Lower leg skin (tissue), 3 donors: ENCODE data around the gene NTN4.

Experiments
- POLR2A ChIP-seq, 2 donors: fragments of 450-650 bp; IDR thresholded peaks; one replicate each; pipeline ENCODE4 v1.6.1; 2016 to 2017; ENCODE audit warnings: antibody characterized with exemption in 2 of 2, mild to moderate bottlenecking in 1 of 2, moderate library complexity in 1 of 2
- TF ChIP-seq, protein P1 (sequence below), 3 donors: fragments of 450-650 bp; IDR thresholded peaks; one replicate each; pipeline ENCODE4 v1.5.1; 2016; ENCODE audit warnings: antibody characterized with exemption in 3 of 3, mild to moderate bottlenecking in 3 of 3, moderate library complexity in 2 of 3

DNA sequence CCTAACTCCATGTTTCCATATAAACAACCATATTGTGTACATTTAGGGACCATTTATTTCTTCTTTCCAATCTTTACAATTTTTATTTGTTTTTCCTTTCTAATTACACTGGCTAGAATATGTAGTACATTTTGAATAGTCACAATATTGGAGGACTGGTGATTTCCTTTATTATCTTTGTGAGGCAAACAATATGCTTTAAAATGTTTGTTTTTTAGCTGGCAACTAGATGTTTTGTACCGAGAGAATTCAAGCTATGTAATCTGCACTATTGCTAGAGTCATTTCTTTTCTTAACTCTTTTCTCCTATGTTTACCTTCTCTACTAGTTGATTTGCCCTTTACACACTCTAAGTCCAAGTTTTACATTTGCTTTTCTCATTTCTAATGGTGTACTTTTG is 13.3 kb upstream of the NTN4 start:
- TF ChIP-seq, protein P1, sequence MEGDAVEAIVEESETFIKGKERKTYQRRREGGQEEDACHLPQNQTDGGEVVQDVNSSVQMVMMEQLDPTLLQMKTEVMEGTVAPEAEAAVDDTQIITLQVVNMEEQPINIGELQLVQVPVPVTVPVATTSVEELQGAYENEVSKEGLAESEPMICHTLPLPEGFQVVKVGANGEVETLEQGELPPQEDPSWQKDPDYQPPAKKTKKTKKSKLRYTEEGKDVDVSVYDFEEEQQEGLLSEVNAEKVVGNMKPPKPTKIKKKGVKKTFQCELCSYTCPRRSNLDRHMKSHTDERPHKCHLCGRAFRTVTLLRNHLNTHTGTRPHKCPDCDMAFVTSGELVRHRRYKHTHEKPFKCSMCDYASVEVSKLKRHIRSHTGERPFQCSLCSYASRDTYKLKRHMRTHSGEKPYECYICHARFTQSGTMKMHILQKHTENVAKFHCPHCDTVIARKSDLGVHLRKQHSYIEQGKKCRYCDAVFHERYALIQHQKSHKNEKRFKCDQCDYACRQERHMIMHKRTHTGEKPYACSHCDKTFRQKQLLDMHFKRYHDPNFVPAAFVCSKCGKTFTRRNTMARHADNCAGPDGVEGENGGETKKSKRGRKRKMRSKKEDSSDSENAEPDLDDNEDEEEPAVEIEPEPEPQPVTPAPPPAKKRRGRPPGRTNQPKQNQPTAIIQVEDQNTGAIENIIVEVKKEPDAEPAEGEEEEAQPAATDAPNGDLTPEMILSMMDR (IDR thresholded peaks at IDR 0.05), result no peak
- TF ChIP-seq POLR2A (IDR thresholded peaks at IDR 0.05), result no peak
